ENCODE data around the gene ASIC4. TPM values are rescaled to one million over a fixed set of nuclear protein-coding genes. Genes with fewer than 3 reads are reported as not detected.

Gene ASIC4
- total RNA-seq, 1 experiment from 2014 or later = 0.79 TPM

DNA sequence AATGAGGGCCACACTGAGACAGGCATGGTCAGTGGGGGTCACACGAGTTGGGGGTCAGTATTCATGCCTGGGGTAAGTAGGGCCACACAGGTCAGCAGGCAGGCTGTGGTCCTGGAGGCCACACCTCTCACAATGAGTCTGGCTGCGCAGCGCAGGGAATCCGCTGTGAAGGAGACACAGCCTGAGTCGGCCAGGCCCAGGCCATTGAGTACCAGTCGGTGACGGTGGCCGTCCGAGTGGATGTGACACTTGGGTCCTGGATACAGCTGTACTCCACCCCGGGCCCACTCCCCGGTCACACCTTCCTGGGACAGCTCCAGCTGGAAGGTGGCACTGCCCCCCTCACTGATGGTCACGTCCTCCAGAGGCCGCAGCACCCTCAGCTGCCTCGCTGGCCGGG lies 40.1 kb downstream of the ASIC4 start:
- DNase-seq (ENCODE audit: low spot score) = no peak
- Mint-ChIP-seq H3K36me3 (peaks cover 8% of the 10 kb centered on the region; the same call in 1 of the 2 replicates), H3K27me3 (ENCODE audit: low read depth) (peaks cover 34% of the 10 kb centered on the region), H3K27ac (no peak overlapping the region), H3K9me3 (no peaks in the 10 kb centered on the region), H3K4me3 (no peak overlapping the region), H3K4me1 (peaks cover 10% of the 10 kb centered on the region)
- no peak for ATAC-seq
- ChIA-PET POLR2A (no interaction called here), CTCF (no interaction called here)
- TF ChIP-seq CREM (CRISPR knock-in tag; IDR thresholded peaks at IDR 0.05) (no peak), CREB1 (CRISPR knock-in tag; IDR thresholded peaks at IDR 0.05) (no peak)
- TF ChIP-seq, protein P1, sequence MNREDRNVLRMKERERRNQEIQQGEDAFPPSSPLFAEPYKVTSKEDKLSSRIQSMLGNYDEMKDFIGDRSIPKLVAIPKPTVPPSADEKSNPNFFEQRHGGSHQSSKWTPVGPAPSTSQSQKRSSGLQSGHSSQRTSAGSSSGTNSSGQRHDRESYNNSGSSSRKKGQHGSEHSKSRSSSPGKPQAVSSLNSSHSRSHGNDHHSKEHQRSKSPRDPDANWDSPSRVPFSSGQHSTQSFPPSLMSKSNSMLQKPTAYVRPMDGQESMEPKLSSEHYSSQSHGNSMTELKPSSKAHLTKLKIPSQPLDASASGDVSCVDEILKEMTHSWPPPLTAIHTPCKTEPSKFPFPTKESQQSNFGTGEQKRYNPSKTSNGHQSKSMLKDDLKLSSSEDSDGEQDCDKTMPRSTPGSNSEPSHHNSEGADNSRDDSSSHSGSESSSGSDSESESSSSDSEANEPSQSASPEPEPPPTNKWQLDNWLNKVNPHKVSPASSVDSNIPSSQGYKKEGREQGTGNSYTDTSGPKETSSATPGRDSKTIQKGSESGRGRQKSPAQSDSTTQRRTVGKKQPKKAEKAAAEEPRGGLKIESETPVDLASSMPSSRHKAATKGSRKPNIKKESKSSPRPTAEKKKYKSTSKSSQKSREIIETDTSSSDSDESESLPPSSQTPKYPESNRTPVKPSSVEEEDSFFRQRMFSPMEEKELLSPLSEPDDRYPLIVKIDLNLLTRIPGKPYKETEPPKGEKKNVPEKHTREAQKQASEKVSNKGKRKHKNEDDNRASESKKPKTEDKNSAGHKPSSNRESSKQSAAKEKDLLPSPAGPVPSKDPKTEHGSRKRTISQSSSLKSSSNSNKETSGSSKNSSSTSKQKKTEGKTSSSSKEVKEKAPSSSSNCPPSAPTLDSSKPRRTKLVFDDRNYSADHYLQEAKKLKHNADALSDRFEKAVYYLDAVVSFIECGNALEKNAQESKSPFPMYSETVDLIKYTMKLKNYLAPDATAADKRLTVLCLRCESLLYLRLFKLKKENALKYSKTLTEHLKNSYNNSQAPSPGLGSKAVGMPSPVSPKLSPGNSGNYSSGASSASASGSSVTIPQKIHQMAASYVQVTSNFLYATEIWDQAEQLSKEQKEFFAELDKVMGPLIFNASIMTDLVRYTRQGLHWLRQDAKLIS (CRISPR knock-in tag; IDR thresholded peaks at IDR 0.05; ENCODE audit: borderline replicate concordance) = no peak

DNA sequence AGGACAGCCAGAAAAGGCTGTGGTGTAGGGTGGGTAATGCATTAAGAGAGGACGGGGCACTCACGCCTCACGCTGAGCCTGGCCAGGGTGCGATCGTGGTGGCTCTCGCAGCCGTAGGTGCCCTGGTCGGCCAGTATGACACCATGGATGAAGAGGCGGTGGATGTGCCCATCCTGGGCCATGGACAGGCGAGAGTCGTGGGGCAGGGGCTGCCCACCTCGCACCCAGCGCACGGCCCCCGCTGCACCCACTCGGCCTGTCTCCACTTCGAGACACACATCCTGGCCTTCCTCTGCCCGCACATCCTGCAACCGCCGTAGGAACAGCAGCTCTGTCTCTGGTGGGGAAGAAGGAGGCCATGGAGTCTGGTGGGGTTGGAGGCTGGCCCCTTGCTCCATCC lies 41.7 kb downstream of the ASIC4 start:
- ATAC-seq = no peak
- Mint-ChIP-seq H3K27me3 (ENCODE audit: low read depth) (peaks cover 27% of the 10 kb centered on the region), H3K4me1 (peaks cover 19% of the 10 kb centered on the region), H3K36me3 (peaks cover 8% of the 10 kb centered on the region; the same call in 1 of the 2 replicates), H3K27ac (no peak overlapping the region), H3K4me3 (no peak overlapping the region), H3K9me3 (no peaks in the 10 kb centered on the region)
- no peak for DNase-seq (ENCODE audit: low spot score)
- POLR2A ChIA-PET = no interaction called here
- CTCF ChIA-PET = interaction anchor here (7.2 kb wide), 1 partner anchor 16 kb away, joined by 86 read pairs; no protein-coding TSS in a partner anchor
- TF ChIP-seq, protein P2, sequence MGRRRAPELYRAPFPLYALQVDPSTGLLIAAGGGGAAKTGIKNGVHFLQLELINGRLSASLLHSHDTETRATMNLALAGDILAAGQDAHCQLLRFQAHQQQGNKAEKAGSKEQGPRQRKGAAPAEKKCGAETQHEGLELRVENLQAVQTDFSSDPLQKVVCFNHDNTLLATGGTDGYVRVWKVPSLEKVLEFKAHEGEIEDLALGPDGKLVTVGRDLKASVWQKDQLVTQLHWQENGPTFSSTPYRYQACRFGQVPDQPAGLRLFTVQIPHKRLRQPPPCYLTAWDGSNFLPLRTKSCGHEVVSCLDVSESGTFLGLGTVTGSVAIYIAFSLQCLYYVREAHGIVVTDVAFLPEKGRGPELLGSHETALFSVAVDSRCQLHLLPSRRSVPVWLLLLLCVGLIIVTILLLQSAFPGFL (CRISPR knock-in tag; IDR thresholded peaks at IDR 0.05; ENCODE audit: borderline replicate concordance) = no peak
- TF ChIP-seq MYBL2 (CRISPR knock-in tag; IDR thresholded peaks at IDR 0.05) (no peak), FOXK1 (CRISPR knock-in tag; IDR thresholded peaks at IDR 0.05) (no peak), ELF4 (CRISPR knock-in tag; IDR thresholded peaks at IDR 0.05; ENCODE audit: low read depth) (no peak), FOXJ3 (CRISPR knock-in tag; IDR thresholded peaks at IDR 0.05; ENCODE audit: borderline replicate concordance) (no peak), MXD4 (CRISPR knock-in tag; IDR thresholded peaks at IDR 0.05; ENCODE audit: borderline replicate concordance) (no peak), ZNF138 (CRISPR knock-in tag; conservative IDR thresholded peaks at IDR 0.05) (no peak), CREB1 (CRISPR knock-in tag; IDR thresholded peaks at IDR 0.05) (no peak), GABPB1 (CRISPR knock-in tag; IDR thresholded peaks at IDR 0.05) (no peak), SMAD3 (CRISPR knock-in tag; IDR thresholded peaks at IDR 0.05; ENCODE audit: borderline replicate concordance) (no peak), JUN (CRISPR knock-in tag; IDR thresholded peaks at IDR 0.05) (no peak), ZNF121 (CRISPR knock-in tag; IDR thresholded peaks at IDR 0.05) (no peak)
- TF ChIP-seq, protein P3, sequence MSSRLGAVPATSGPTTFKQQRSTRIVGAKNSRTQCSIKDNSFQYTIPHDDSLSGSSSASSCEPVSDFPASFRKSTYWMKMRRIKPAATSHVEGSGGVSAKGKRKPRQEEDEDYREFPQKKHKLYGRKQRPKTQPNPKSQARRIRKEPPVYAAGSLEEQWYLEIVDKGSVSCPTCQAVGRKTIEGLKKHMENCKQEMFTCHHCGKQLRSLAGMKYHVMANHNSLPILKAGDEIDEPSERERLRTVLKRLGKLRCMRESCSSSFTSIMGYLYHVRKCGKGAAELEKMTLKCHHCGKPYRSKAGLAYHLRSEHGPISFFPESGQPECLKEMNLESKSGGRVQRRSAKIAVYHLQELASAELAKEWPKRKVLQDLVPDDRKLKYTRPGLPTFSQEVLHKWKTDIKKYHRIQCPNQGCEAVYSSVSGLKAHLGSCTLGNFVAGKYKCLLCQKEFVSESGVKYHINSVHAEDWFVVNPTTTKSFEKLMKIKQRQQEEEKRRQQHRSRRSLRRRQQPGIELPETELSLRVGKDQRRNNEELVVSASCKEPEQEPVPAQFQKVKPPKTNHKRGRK (CRISPR knock-in tag; IDR thresholded peaks at IDR 0.05; ENCODE audit: borderline replicate concordance) = no peak
- TF ChIP-seq, protein P4, sequence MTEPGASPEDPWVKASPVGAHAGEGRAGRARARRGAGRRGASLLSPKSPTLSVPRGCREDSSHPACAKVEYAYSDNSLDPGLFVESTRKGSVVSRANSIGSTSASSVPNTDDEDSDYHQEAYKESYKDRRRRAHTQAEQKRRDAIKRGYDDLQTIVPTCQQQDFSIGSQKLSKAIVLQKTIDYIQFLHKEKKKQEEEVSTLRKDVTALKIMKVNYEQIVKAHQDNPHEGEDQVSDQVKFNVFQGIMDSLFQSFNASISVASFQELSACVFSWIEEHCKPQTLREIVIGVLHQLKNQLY (CRISPR knock-in tag; IDR thresholded peaks at IDR 0.05) = no peak
- TF ChIP-seq, protein P5, sequence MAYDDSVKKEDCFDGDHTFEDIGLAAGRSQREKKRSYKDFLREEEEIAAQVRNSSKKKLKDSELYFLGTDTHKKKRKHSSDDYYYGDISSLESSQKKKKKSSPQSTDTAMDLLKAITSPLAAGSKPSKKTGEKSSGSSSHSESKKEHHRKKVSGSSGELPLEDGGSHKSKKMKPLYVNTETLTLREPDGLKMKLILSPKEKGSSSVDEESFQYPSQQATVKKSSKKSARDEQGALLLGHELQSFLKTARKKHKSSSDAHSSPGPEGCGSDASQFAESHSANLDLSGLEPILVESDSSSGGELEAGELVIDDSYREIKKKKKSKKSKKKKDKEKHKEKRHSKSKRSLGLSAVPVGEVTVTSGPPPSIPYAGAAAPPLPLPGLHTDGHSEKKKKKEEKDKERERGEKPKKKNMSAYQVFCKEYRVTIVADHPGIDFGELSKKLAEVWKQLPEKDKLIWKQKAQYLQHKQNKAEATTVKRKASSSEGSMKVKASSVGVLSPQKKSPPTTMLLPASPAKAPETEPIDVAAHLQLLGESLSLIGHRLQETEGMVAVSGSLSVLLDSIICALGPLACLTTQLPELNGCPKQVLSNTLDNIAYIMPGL (CRISPR knock-in tag; IDR thresholded peaks at IDR 0.05) = no peak
- TF ChIP-seq, protein P6, sequence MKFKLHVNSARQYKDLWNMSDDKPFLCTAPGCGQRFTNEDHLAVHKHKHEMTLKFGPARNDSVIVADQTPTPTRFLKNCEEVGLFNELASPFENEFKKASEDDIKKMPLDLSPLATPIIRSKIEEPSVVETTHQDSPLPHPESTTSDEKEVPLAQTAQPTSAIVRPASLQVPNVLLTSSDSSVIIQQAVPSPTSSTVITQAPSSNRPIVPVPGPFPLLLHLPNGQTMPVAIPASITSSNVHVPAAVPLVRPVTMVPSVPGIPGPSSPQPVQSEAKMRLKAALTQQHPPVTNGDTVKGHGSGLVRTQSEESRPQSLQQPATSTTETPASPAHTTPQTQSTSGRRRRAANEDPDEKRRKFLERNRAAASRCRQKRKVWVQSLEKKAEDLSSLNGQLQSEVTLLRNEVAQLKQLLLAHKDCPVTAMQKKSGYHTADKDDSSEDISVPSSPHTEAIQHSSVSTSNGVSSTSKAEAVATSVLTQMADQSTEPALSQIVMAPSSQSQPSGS (CRISPR knock-in tag; IDR thresholded peaks at IDR 0.05; ENCODE audit: borderline replicate concordance, low read depth) = no peak
- TF ChIP-seq, protein P7, sequence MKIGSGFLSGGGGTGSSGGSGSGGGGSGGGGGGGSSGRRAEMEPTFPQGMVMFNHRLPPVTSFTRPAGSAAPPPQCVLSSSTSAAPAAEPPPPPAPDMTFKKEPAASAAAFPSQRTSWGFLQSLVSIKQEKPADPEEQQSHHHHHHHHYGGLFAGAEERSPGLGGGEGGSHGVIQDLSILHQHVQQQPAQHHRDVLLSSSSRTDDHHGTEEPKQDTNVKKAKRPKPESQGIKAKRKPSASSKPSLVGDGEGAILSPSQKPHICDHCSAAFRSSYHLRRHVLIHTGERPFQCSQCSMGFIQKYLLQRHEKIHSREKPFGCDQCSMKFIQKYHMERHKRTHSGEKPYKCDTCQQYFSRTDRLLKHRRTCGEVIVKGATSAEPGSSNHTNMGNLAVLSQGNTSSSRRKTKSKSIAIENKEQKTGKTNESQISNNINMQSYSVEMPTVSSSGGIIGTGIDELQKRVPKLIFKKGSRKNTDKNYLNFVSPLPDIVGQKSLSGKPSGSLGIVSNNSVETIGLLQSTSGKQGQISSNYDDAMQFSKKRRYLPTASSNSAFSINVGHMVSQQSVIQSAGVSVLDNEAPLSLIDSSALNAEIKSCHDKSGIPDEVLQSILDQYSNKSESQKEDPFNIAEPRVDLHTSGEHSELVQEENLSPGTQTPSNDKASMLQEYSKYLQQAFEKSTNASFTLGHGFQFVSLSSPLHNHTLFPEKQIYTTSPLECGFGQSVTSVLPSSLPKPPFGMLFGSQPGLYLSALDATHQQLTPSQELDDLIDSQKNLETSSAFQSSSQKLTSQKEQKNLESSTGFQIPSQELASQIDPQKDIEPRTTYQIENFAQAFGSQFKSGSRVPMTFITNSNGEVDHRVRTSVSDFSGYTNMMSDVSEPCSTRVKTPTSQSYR (CRISPR knock-in tag; IDR thresholded peaks at IDR 0.05) = no peak
- TF ChIP-seq, protein P8, sequence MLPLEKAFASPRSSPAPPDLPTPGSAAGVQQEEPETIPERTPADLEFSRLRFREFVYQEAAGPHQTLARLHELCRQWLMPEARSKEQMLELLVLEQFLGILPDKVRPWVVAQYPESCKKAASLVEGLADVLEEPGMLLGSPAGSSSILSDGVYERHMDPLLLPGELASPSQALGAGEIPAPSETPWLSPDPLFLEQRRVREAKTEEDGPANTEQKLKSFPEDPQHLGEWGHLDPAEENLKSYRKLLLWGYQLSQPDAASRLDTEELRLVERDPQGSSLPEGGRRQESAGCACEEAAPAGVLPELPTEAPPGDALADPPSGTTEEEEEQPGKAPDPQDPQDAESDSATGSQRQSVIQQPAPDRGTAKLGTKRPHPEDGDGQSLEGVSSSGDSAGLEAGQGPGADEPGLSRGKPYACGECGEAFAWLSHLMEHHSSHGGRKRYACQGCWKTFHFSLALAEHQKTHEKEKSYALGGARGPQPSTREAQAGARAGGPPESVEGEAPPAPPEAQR (CRISPR knock-in tag; IDR thresholded peaks at IDR 0.05) = no peak

All from WTC11 (cell line).